GM12891 (cell line): ENCODE results near the gene ITGA7.

Experiments
- PAX5 ChIP-seq: IDR thresholded peaks from 2 replicates; pipeline ENCODE4 v1.6.1; 2011; ENCODE audit warnings: low read length, moderate library complexity, mild to moderate bottlenecking; ENCODE audit not compliant: insufficient read depth, severe bottlenecking
- POLR2A ChIP-seq: IDR thresholded peaks from 2 replicates; pipeline ENCODE4 v1.6.1; 2011; ENCODE audit warnings: low read depth, low read length, control low read depth
- POLR2AphosphoS5 ChIP-seq: IDR thresholded peaks from 2 replicates; pipeline ENCODE4 v1.6.1; 2011; ENCODE audit warnings: low read depth, low read length, control low read depth
- SPI1 ChIP-seq: IDR thresholded peaks from 2 replicates; pipeline ENCODE4 v1.6.1; 2011; ENCODE audit warnings: low read depth, low read length, control low read depth
- TAF1 ChIP-seq: IDR thresholded peaks from 2 replicates; pipeline ENCODE4 v1.6.1; 2011; ENCODE audit warnings: low read depth, low read length, control low read depth

DNA sequence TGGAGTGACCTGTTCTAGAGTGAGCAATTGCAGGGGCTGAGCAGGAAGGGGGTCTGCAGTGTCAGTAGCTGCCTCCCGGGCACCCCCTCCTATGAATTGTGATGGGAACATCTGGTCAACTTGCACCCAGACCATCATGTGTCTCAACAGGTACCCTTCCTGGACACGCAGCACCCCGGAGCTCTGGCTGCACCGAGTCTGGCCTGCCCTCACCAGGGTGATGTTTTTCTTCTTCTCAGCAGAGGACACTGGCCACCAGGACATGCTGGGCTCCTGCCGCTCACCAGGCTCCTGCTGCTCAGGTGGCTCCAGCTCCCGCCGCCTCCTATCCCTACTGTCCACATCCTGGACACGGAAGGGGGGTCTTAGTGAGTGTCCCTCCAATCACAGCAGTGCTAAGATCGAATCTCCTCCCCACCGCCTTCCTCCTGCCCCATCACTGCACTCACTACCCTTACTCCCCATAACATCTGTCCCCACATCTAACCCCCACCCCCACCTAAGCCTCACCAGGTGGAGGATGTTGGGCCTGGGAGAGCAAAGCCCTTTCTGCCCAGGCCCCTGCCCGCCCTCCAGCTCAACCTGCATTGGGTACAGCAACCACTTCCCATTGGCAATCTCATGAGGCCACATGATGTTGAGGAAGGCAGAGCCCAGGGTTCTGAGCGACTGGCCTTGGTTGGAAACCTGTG, 14.9 kb downstream of the ITGA7 start:
- no peak for TF ChIP-seq POLR2A
- no peak for TF ChIP-seq TAF1
- TF ChIP-seq POLR2AphosphoS5: no peak
- no peak for TF ChIP-seq SPI1
- no peak for TF ChIP-seq PAX5
